ENCODE data around the gene RTN4RL1.

GRCh38 chr17:2064147-2064489 lies 39.0 kb upstream of the RTN4RL1 start:
- no peak for TF ChIP-seq CTCF (IDR thresholded peaks at IDR 0.05)
- TF ChIP-seq POLR2A (IDR thresholded peaks at IDR 0.05): no peak
